ENCODE results near the gene CD248.
A peak's percentile ranks its signal among the peaks of the same experiment; 100 is the strongest.
"Not testable (repeated sequence)": the region's sequence is repeated elsewhere in the genome, so short reads cannot be mapped to it uniquely, and the experiment has no call there.

Gene CD248

GRCh38 chr11:66316849-66317251, at the start of gene CD248:
TSS of gene CD248 (minus strand) at chr11:66317044. CDS start at chr11:66317027, 17 bp downstream.
- DNase-seq = no peak

DNA sequence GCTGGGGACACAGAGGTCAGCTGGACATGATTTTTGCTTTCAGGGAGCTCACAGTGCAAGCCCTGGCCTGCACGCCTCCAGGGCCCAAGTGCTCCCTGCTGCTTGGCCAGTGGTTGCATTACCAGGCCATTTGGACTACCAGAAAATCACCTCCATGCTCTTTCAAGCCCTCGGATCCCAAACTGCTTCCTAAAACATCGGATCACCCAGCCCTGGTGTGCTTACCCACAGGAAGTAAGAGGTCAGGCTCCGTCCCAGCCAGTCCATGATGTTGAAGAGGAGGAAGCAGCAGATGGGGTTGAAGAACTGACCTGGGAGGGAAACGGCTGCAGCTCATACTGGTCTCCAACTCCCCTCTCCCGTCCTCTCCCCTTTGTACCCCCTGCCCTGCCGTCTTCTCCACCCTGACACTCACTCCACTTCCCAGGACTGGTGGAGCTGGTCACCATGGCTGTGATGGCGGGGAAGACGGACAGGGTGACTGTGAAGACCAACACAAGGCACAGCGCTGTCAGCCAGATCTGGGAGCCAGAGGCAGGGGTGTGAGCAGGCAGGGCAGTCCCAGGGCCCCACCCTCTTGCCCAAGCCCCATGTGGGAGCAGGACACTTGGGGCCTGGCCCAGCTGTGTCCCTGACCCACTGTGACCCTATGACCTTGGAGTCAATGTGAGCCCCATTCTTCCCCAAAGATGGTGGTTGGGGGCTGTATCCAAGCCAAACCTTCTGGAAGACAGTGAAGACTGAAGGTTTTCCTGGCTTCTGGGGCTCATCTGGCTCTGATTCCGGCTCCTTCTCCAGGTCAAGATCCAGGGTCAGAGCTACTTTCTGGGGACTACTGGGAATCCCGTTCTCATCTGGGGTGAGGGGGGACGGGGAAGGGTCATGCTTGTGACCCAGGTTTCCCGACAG, 49.1 kb upstream of the CD248 start:
- no peak for DNase-seq

GRCh38 chr11:66365166-66365565, 48.3 kb upstream of the CD248 start:
- DNase-seq = no peak

DNA sequence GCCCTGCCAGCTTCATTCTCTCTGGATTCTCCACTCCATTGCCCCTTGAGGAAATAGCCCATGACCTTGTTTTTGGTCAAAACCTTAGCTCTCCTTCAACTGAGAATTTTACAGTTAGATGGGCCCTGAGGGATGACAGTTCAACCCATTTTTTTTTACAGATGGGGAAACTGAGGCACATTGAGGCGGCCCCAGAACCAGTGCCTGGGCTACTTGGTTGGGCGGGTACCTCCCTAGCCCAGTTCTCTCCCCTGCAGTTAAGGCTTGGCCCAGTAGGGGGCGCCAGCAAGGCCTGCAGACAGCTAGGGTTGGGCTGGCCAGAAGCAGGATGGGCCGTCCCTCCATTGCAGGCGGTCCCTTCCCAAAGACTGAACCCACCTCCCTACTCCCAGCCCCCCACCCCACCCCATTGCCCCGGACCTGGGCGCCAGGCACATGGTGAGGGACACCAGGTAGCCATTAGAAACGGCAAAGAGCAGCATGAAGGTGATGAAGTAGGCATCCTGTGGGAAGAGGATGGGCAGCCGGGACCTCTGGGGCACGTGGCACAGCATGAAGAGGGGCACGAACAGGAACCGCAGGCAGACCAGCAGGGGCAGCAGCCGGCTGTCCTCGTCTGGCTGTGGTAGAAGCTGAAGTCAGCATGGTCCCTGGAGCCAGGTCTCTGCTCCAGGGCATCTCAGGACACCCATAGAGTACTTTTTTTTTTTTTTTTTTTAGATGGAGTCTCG, 47.1 kb upstream of the CD248 start:
- no peak for DNase-seq

- no peak for DNase-seq
These were observed 46.4 kb upstream of the CD248 start for GRCh38 chr11:66363187-66363601.

GRCh38 chr11:66362481-66363147, 45.8 kb upstream of the CD248 start:
- DNase-seq = no peak

GRCh38 chr11:66361502-66361941, 44.7 kb upstream of the CD248 start:
- DNase-seq = no peak

- no peak for DNase-seq
These were observed 43.7 kb upstream of the CD248 start for GRCh38 chr11:66360406-66361073.

- no peak for DNase-seq
These were observed 42.8 kb upstream of the CD248 start for GRCh38 chr11:66359662-66360087.

- DNase-seq = not testable (repeated sequence)
These were observed 33.9 kb upstream of the CD248 start for GRCh38 chr11:66350560-66351235.

DNA sequence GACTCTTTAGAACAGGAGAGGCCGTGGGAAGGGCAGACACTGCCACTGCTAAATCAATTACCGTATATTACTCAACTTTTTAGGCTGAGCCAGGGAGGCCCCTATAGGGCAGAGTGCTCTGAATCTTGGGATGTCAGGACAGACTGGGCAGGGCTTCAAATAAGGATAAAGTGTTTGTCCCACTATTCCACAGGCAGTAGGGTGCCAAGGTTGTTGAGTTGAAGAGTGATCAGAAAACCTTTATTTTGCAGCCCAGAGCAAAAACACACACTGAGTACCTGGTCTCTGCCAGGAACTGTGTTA, 32.2 kb upstream of the CD248 start:
- no peak for DNase-seq

DNA sequence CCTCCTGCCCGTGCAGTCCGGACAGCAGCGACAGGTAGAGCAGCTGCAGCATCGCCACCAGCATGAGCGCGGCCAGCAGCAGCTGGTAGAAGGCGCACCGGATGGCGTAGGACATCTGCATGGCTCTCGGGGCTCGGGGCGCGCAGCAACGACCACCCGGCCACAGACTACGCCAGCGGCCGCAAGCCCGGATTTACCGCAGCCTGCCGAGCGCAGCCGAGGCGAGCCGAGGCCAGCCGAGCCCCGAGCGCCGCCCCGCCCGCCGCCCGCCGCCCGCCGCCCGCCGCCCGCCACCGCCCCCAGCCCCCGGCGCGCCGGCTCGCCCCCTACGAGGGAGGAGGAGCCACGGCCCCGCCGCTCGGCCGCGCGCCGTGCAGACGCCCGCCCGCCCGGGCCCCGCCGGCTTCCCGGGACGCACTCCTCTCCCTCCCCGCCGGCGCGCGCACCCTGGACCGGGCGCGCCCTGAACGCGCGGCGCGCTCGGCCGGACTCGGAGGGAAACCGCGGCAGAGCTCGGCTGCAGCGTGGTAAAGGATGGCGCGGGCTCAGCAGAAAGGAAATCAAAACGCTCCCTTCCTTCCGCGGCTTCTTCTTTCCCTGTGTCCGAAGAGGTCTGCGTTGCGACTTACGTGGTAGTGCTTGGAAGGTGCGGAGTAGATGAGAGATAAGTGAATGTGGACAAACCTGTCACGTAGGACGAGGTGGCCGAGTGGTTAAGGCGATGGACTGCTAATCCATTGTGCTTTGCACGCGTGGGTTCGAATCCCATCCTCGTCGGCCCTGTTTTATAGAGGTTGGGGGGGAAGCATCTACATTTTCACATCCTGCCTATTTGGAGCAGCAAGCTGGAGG, 30.8 kb upstream of the CD248 start, which contains the start of gene B4GAT1:
TSS of gene B4GAT1 (minus strand) at position 205 of the 852 bp plus-strand sequence. CDS start at position 121, 84 bp downstream.
- peak; percentile 84 for DNase-seq

DNA sequence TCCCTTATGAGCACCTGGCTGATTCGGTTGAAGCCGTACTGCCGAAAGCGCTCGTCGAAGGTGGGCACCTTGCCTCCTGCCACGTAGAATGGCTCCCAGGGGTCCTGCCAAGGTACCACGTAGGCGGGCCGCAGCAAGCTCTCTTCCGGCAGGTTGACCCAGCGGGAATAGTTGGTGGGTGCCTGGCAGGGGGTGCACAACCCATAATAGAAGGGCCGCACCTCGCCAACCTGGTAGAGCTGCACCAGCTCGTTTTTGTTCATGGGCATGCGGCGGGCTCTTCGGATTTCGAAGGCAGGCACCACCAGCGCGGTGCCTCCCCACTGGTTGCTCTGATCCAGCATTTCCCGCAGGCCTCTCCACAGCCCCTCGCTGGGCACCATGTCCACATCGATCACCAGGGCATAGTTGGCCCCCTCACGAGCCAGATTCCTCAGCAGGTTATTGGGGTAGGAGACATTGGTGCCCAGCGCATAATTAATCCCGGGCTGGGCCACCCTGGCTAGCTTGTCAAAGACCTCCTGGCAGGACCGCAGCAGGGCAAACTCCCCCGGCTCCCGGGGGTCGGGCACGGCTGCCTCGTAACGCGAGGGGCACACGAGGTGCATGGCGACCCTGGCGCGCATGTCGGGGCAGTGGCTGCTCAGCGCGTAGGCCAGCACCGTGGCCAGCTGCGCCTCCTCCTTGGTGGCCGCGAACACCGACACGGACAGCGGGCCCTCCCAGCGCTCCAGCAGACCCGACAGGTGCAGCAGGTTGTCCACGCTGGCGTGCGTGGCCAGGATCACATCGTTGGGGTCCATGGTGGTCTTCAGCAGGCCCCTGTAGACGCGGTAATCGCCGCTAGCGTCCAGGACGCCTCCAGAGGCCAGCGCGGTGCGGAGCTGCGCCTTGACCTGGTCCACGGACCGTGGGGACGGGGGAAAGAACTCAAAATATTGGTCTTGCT, 29.9 kb upstream of the CD248 start:
- DNase-seq = no peak

DNA sequence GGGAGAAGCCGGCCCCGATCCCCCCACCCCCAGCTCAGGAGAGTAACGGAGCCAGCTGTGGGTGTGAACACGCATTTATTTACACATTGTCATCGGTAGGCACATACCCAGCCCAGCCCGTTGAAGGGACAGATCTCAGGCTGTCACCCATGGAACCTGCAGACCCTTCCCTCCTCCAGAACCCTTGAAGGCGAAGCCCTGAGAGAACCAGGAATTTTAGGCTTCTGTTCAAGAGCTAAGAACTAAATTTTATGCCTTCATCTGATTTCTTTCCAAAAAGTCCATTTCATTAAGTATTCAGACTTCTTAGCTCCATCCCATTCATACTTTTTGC, 28.4 kb upstream of the CD248 start:
- DNase-seq = no peak

DNA sequence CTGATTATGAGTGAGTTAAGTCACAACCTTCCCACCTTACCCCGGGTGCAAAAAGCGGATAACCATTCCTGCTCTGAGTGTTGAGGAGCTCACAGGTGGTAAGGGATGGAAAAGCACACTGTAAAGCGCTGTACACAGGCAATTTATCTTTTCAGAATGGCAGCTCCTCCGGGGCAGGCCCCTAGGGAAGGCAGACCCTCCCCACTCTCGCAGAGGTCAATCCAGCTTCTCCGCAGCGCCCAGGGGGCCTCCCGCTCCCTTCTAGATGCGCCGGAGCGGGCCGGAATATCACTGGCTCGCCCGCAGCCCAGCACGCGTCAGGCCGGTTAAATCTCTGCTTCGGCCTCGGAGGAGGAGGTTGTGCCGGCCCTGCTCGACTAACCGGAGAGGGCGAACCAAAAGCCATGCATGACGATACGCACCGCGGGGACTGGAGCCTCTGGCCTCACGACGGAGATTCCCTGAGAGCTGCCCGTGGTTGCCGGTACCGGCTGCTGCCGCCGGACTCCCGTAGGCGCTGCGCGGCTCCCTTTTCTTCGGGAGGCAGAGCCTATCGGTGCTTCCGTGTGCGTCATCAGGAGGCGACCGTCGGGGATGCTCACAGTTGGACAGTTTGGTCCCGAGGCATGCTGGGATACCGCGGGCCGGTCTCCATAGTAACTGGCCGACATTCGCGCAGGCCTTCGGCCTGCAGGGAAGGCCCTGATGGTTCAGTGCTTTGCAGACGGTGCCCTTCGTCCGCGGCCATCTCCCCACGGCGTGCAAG, 27.9 kb upstream of the CD248 start, which contains the start of gene BRMS1:
TSS of gene BRMS1 (minus strand) at position 555 of the 766 bp plus-strand sequence. CDS start 2,870 bp downstream, outside the sequence.
- peak; percentile 95 for DNase-seq

- no peak for DNase-seq
These were observed 26.3 kb upstream of the CD248 start for GRCh38 chr11:66343176-66343575.

- no peak for DNase-seq
These were observed 24.8 kb upstream of the CD248 start for GRCh38 chr11:66341502-66342126.
